ENCODE measurements around the gene CH25H. TPM values are rescaled to one million over a fixed set of nuclear protein-coding genes. Genes with fewer than 3 reads are reported as not detected.

CH25H gene
- total RNA-seq, 1 experiment from 2014 or later: not detected

DNA sequence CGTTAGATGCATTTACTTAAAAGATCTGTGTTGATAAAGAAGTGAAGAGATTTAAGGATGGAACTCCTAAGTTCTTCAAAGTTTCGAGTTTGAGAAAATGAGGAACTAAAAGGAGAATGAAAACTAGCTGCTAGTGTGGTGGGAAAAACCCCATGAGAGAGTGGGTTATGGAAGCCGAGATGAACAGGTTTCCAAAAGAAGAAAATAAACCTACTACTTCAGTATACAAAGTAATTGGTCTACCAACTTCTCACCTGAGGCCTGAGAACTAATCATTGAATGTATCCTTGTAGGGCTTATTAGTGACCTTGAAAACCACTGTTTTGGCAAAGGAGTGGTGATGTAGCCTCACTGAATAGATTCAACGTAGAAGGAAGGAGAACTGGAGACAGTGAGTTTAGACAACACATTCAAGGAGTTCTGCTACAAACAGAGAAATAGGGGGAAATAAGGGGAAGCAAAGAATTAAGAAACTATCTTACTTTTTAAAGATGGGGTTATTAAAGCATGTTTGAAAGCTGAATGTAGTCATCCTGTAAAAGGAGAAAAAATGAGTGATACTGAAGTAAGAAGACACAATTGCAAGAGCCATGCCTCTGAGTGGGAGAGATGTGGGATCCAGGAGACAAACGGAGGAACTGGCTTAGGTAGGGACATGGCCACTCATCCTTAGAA lies 50.8 kb downstream of the CH25H start:
- Histone ChIP-seq H4K20me1 (ENCODE audit: insufficient read depth, low read depth, low read length) (no peaks in the 10 kb centered on the region), H3K9me2 (replicated peaks; ENCODE audit: insufficient read depth, low read length) (no peaks in the 10 kb centered on the region), H3K79me2 (ENCODE audit: low read length) (no peaks in the 10 kb centered on the region), H3K27ac (ENCODE audit: low read length) (no peak overlapping the region), H3K4me2 (ENCODE audit: low read depth, low read length, poor library complexity, severe bottlenecking) (no peak overlapping the region), H3K9ac (ENCODE audit: low read length) (no peak overlapping the region), H3K36me3 (ENCODE audit: insufficient read depth, low read length) (no peaks in the 10 kb centered on the region), H2AFZ (ENCODE audit: low read length) (no peak overlapping the region), H3K4me3 (ENCODE audit: low read length) (no peak overlapping the region), H3K9me3 (ENCODE audit: low read length) (no peaks in the 10 kb centered on the region), H3K27me3 (ENCODE audit: low read length) (no peaks in the 10 kb centered on the region), H3K4me1 (ENCODE audit: low read length) (no peaks in the 10 kb centered on the region)
- no peak for DNase-seq

Other genes starting within 250 kb of the CH25H start
- 68.5 and 91.9 TPM in 2 replicates for gene FAS, start 216.5 kb downstream of the CH25H start, total RNA-seq (2014; rRNA removed; shearing (Covaris generic); ENCODE audit: low replicate concordance)
- 14.5 and 20.9 TPM in 2 replicates for gene LIPA, start 44.5 kb upstream of the CH25H start, total RNA-seq (2014; rRNA removed; shearing (Covaris generic); ENCODE audit: low replicate concordance)
- 0.75 and 0.97 TPM in 2 replicates for gene IFIT2, start 94.7 kb upstream of the CH25H start, total RNA-seq (2014; rRNA removed; shearing (Covaris generic); ENCODE audit: low replicate concordance)
- 1.0 and 1.4 TPM in 2 replicates for gene IFIT3, start 120.7 kb upstream of the CH25H start, total RNA-seq (2014; rRNA removed; shearing (Covaris generic); ENCODE audit: low replicate concordance)
- 0.78 TPM in 1 of 2 replicates, not detected in the other for gene IFIT1B, start 170.7 kb upstream of the CH25H start, total RNA-seq (2014; rRNA removed; shearing (Covaris generic); ENCODE audit: low replicate concordance)
- gene IFIT1, start 185.3 kb upstream of the CH25H start, total RNA-seq (2014; rRNA removed; shearing (Covaris generic); ENCODE audit: low replicate concordance): 0.18 and 0.30 TPM in 2 replicates
- gene IFIT5, start 207.3 kb upstream of the CH25H start, total RNA-seq (2014; rRNA removed; shearing (Covaris generic); ENCODE audit: low replicate concordance): 0.29 and 0.30 TPM in 2 replicates

All from Karpas-422 (cell line).